GM18520 (cell line): ENCODE results near the gene SLC26A5.
"Not testable (repeated sequence)": the region's sequence is repeated elsewhere in the genome, so short reads cannot be mapped to it uniquely, and the experiment has no call there.

Experiments
- ATAC-seq: cut with Tn5 transposase; IDR thresholded peaks from one replicate; pipeline ENCODE4 v1.9.1; 2021; ENCODE audit not compliant: unreplicated experiment

SLC26A5 gene, protein sequence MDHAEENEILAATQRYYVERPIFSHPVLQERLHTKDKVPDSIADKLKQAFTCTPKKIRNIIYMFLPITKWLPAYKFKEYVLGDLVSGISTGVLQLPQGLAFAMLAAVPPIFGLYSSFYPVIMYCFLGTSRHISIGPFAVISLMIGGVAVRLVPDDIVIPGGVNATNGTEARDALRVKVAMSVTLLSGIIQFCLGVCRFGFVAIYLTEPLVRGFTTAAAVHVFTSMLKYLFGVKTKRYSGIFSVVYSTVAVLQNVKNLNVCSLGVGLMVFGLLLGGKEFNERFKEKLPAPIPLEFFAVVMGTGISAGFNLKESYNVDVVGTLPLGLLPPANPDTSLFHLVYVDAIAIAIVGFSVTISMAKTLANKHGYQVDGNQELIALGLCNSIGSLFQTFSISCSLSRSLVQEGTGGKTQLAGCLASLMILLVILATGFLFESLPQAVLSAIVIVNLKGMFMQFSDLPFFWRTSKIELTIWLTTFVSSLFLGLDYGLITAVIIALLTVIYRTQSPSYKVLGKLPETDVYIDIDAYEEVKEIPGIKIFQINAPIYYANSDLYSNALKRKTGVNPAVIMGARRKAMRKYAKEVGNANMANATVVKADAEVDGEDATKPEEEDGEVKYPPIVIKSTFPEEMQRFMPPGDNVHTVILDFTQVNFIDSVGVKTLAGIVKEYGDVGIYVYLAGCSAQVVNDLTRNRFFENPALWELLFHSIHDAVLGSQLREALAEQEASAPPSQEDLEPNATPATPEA

GRCh38 chr7:103446049-103446520, at the start of gene SLC26A5:
SLC26A5 (minus strand) TSS chr7:103446207; CDS start chr7:103421514, 24,693 bp downstream.
- no peak for ATAC-seq

GRCh38 chr7:103487419-103487818, 41.4 kb upstream of the SLC26A5 start:
- ATAC-seq: no peak

DNA sequence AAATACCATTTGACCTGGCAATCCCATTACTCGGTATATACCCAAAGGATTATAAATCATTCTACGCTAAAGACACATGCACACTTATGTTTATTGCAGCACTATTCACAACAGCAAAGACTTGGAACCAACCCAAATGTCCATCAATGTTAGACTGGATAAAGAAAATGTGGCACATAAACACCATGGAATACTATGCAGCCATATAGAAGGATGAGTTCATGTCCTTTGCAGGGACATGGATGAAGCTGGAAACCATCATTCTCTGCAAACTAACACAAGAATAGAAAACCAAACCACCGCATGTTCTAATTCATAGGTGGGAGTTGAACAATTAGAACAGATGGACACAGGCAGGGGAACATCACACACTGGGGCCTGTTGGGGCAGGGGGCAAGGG, 40.9 kb upstream of the SLC26A5 start:
- not testable (repeated sequence) for ATAC-seq

- ATAC-seq: no peak
Observed at GRCh38 chr7:103480771-103481170, 34.8 kb upstream of the SLC26A5 start.

- ATAC-seq: no peak
Observed at GRCh38 chr7:103474956-103475355, 28.9 kb upstream of the SLC26A5 start.

GRCh38 chr7:103469095-103469948, 23.3 kb upstream of the SLC26A5 start:
- ATAC-seq: no peak

- ATAC-seq: no peak
Observed at GRCh38 chr7:103466814-103467213, 20.8 kb upstream of the SLC26A5 start.

DNA sequence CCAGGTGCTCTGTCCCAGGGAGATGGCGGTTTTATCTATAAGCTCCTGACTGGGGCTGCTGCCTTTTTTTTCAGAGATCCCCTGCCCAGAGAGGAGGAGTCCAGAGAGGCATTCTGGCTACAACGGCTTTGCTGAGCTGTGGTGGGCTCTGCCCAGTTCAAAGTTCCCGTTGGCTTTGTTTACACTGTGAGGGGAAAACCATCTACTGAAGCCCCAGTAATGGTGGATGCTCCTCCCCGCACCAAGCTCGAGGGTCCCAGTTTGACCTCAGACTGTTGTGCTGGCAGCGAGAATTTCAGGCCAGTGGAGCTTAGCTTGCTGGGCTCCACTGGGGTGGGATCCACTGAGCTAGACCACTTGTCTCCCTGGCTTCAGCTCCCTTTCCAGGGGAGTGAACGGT, 16.4 kb upstream of the SLC26A5 start:
- ATAC-seq: no peak

- ATAC-seq: no peak
Observed at GRCh38 chr7:103447073-103447960, 1.3 kb upstream of the SLC26A5 start.

DNA sequence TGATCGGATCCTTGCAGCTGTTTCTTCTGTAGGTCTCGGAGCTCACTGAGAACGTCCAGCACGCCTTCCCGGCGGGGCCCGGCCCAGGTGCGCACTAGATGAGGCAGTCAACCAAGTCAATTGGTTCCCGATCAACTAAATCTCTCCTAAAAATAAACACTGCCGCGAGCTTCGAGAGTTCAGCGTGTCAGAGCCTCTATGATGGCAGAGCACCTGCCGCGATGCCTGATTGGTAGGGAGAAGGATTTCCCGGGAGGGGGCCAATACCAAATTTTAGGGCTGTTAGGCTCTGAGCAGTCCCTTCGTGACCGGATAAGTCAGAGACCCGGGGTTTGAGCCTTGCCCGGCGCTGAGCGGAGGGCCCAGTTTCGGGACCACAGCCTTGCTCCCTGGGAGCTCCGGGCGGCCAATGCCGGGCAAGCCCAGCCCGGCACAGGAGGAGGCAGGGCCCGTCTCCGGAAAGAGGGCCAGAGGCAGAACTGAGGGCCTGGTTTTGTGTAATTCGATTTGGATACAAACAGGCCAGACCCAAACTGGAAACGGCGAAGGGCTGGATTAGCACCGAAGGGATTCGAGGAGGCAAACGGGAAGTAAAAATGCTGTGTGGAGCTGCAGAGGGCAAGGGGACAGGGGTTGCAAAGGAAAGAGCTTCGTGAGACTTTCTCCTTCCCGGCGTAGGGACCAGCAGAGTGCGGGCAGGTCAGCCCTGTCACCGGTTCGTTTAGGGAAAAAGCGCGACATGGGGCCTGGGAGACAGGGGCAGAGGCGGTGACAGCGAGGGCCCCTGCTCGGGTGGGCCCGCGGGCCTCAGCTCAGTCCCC, 569 bp downstream of the SLC26A5 start:
- no peak for ATAC-seq

DNA sequence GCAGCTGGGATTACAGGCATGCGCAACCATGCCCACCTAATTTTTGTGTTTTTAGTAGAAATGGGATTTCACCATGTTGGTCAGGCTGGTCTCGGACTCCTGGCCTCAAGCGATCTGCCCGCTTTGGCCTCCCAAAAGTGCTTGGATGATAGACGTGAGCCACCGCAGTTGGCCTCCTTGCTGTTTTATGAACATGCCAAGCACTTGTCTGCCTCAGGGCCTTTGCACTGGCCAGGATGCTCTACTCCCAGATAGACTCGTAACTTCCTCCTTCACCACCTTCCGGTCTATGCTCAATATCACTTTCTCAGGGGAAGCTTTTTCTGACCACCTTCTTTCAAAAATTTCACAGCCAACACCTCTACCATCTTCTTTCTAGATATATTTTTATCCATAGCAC, 6.3 kb downstream of the SLC26A5 start:
- ATAC-seq: no peak

GRCh38 chr7:103437623-103438022, 8.4 kb downstream of the SLC26A5 start:
- no peak for ATAC-seq

GRCh38 chr7:103432712-103433111, 13.3 kb downstream of the SLC26A5 start:
- no peak for ATAC-seq

DNA sequence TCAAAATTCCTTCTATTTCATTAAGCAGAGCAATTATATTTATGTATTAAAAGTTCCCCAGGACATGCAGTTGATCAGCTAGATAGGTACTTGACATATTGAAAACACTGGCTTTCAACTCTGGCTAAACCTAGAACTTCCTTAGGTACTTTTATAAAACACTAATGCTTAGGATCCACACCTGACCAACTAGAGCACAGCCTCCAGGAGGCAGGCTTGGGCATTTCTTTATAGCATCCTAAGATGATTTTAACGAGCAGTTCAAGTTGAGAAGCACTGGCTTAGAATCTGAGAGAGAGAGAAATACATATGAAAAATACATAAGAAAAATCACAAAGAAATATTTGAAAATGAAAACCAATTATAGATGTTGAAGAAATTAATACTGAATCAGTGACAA, 20.8 kb downstream of the SLC26A5 start:
- ATAC-seq: no peak

- no peak for ATAC-seq
Observed at GRCh38 chr7:103423467-103424179, 22.4 kb downstream of the SLC26A5 start.

DNA sequence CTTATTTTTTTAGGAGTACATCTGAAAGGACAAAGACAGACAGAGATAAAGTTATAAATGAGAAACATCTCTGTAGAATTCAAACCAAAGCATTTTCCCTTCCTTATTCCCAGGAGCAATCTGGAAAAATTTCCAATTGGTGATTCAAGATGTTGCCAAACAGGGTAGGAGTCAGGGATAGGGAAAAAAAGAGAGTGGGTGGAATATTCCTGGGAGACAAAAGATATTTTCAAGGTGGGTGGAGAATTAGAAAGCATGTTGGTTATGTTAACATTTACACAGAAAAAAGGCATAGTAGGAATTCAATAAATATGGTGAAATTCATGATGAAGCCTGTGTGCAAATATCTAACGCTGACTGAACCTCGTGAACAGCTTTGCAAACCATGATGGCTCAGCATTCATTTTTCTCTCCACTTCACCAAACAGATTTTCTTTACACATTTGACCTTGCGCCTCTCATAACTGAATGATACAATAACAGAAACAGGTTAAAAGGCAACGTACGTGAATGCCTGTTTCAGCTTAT, 25.1 kb downstream of the SLC26A5 start:
- ATAC-seq: no peak

DNA sequence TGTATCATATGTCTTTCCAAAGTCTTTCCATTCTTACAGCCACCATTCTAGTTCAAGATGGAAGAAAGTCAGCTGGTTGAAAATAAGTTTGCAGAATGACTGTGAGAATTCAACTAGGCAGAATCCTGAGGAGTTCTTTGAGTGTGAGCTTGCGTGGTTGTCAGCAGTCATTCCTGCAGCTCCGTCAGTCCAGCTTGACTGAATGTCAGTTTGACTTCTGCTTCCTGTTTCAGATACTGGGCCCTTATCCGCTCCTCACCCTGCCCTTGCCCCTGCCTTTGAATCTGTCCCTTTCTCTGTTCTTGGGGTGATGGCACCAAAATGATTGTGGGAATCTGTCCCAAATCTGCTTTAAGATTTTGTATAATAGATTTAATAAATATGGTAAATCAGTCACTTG, 27.8 kb downstream of the SLC26A5 start:
- no peak for ATAC-seq

DNA sequence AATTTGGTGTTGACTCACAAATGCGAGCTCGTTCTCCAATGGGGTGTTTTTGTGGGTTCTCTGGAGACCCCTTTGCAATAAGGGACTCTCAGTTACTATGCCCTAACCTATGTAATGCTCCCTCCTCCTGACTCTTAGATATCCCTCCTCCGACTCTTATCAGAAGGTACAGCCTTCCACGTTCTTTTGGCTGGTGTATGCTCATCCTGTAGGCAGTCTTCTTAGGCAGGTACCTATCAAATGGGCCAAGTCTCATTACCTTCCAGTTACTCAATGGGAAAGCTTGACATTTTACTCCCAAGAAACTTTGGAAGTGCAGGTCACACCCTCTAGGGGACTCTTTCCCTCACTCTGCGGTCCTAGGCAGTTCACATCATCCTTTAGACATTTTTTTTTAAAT, 32.6 kb downstream of the SLC26A5 start:
- no peak for ATAC-seq

DNA sequence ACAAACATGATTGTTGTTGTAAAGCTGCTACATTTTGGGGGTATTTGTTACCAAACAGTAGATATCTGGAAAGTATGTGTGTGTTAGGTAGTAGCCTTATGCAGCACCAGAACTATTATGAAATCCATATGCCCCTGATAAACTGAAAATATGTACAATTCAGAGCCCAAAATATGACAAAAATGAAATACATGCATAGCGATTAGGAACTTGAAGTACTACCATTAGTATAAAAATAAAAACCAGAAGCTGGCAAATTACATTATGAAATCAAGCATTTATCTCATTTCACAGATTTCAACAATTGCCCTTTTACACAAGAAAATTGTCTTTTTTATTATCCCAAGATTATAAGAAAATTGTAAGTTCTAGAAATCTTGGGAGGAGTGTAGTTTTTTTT, 33.9 kb downstream of the SLC26A5 start:
- no peak for ATAC-seq
